GM12878 (cell line): ENCODE measurements around the gene PEX12. TPM values are rescaled to one million over a fixed set of nuclear protein-coding genes. Genes with fewer than 3 reads are reported as not detected.

Experiments
- ATAC-seq: fragments of 200-7000 bp; cut with Tn5 transposase; 3 replicates; pipeline ENCODE4 v1.9.1; 2020; ENCODE audit warnings: mild to moderate bottlenecking, moderate library complexity
- BruUV-seq: library from RNA; stranded (reverse); fragments of 400-500 nt; replicated peaks from 2 replicates; lab custom pipeline; 2021; lab: Mats Ljungman, UMichigan
- CTCF ChIA-PET: fragments of 300-600 bp; sonication (Branson Sonifier 250); formaldehyde crosslinking; extraction: SDS; loops from one replicate; lab custom pipeline; 2021; ENCODE audit warnings: inconsistent platforms; lab: Yijun Ruan, JAX
- POLR2A ChIA-PET: fragments of 350-600 bp; formaldehyde crosslinking; extraction: SDS; loops from one replicate; lab custom pipeline; 2021; ENCODE audit warnings: inconsistent platforms; lab: Charles Lee
- RAD21 ChIA-PET: fragments of 300-600 bp; sonication (Branson Sonifier 250); formaldehyde crosslinking; loops from one replicate; lab custom pipeline; 2023; ENCODE audit warnings: antibody characterized with exemption; ENCODE audit not compliant: unreplicated experiment; lab: Charles Lee
- SMC1A ChIA-PET: fragments of 300-600 bp; sonication (Branson Sonifier 250); formaldehyde crosslinking; loops from one replicate; lab custom pipeline; 2023; ENCODE audit not compliant: unreplicated experiment, uncharacterized antibody; lab: Charles Lee
- DNase-seq: peaks from one replicate; pipeline ENCODE4 v3.0.0-alpha.2; 2011; ENCODE audit warnings: low read depth, low spot score
- FAIRE-seq: peaks from 3 replicates; lab custom pipeline; 2011; peaks lifted over from hg19 to GRCh38; lab: Jason Lieb, UNC
- H2AFZ ChIP-seq: 2 replicates; pipeline ENCODE4 v1.6.0; 2011; ENCODE audit warnings: low read depth, low read length, control low read depth; ENCODE audit not compliant: control insufficient read depth
- H3K27ac ChIP-seq: 2 replicates; pipeline ENCODE4 v1.5.1; 2011; ENCODE audit warnings: control low read depth; ENCODE audit not compliant: control insufficient read depth, insufficient read depth
- H3K27me3 ChIP-seq, 2 experiments: replicated peaks in 1 of 2; 2 replicates each; pipeline versions ENCODE4 v1.6.0 to v1.6.1; 2011; ENCODE audit warnings: low read length in 1 of 2; ENCODE audit not compliant: control insufficient read depth in 2 of 2, insufficient read depth in 2 of 2
- H3K36me3 ChIP-seq, 2 experiments: 2 replicates each; pipeline ENCODE4 v1.5.1; 2011; ENCODE audit warnings: low read length in 1 of 2; ENCODE audit not compliant: control insufficient read depth in 2 of 2, insufficient read depth in 2 of 2
- H3K4me1 ChIP-seq: 2 replicates; pipeline ENCODE4 v1.6.1; 2011; ENCODE audit warnings: mild to moderate bottlenecking, low read length, moderate library complexity, mixed read lengths; ENCODE audit not compliant: control insufficient read depth, insufficient read depth
- H3K4me2 ChIP-seq: 2 replicates; pipeline ENCODE4 v1.6.0; 2011; ENCODE audit warnings: control low read depth; ENCODE audit not compliant: control insufficient read depth, insufficient read depth
- H3K4me3 ChIP-seq: fragments of 200-600 bp; sonication (generic); 2 replicates; pipeline ENCODE4 v1.5.1; 2016
- H3K79me2 ChIP-seq: 2 replicates; pipeline ENCODE4 v1.6.0; 2011; ENCODE audit warnings: low read length; ENCODE audit not compliant: control insufficient read depth, insufficient read depth
- H3K9ac ChIP-seq: 2 replicates; pipeline ENCODE4 v1.8.0; 2011; ENCODE audit warnings: low read length, control low read depth, mixed read lengths; ENCODE audit not compliant: control insufficient read depth, insufficient read depth
- H3K9me3 ChIP-seq: replicated peaks from 3 replicates; pipeline ENCODE4 v1.5.1; 2011; ENCODE audit warnings: mild to moderate bottlenecking, low read length; ENCODE audit not compliant: control insufficient read depth, insufficient read depth
- H4K20me1 ChIP-seq: 2 replicates; pipeline ENCODE4 v1.6.0; 2011; ENCODE audit not compliant: control insufficient read depth, insufficient read depth
- ATF7 ChIP-seq: fragments of 450-650 bp; IDR thresholded peaks from 2 replicates; pipeline ENCODE4 v1.6.1; 2016; ENCODE audit warnings: low read depth, mild to moderate bottlenecking
- CHD4 ChIP-seq: fragments of 200-600 bp; sonication (generic); IDR thresholded peaks from 2 replicates; pipeline ENCODE4 v1.6.1; 2016; ENCODE audit warnings: mild to moderate bottlenecking
- EP300 ChIP-seq, 2 experiments: fragments of 150-350 bp in 1 of 2; IDR thresholded peaks; 2 replicates each; pipeline ENCODE4 v1.6.1; 2011 to 2012; ENCODE audit warnings: low read depth in 2 of 2, low read length in 2 of 2, borderline replicate concordance in 1 of 2, improper control_type of control experiment in 1 of 2, inconsistent platforms in 1 of 2; ENCODE audit not compliant: control insufficient read depth in 1 of 2
- GATAD2B ChIP-seq: fragments of 450-650 bp; conservative IDR thresholded peaks from 2 replicates; pipeline ENCODE4 v1.6.1; 2017; ENCODE audit warnings: low read depth, mild to moderate bottlenecking, moderate library complexity
- NBN ChIP-seq: fragments of 450-650 bp; IDR thresholded peaks from 2 replicates; pipeline ENCODE4 v1.6.1; 2016
- NFYB ChIP-seq: IDR thresholded peaks from 2 replicates; pipeline ENCODE4 v1.6.1; 2011; ENCODE audit warnings: low read depth, mild to moderate bottlenecking, low read length, improper control_type of control experiment, moderate library complexity; ENCODE audit not compliant: insufficient read depth
- RCOR1 ChIP-seq: conservative IDR thresholded peaks from 2 replicates; pipeline ENCODE4 v1.6.1; 2012; ENCODE audit warnings: low read depth, low read length, improper control_type of control experiment
- SMARCA5 ChIP-seq: fragments of 450-650 bp; IDR thresholded peaks from 2 replicates; pipeline ENCODE4 v1.6.1; 2017; ENCODE audit warnings: mild to moderate bottlenecking
- SREBF2 ChIP-seq: IDR thresholded peaks from 2 replicates; pipeline ENCODE4 v1.6.1; 2012; ENCODE audit warnings: mild to moderate bottlenecking, low read length
- TAF1 ChIP-seq: IDR thresholded peaks from 2 replicates; pipeline ENCODE4 v1.6.1; 2011; ENCODE audit warnings: mild to moderate bottlenecking, low read depth, low read length, borderline replicate concordance
- TCF7 ChIP-seq: IDR thresholded peaks from 2 replicates; pipeline ENCODE4 v1.6.1; 2014; ENCODE audit warnings: antibody characterized with exemption, borderline replicate concordance
- YY1 ChIP-seq: IDR thresholded peaks from 2 replicates; pipeline ENCODE4 v1.6.1; 2011; ENCODE audit warnings: low read depth, mild to moderate bottlenecking, low read length
- WGBS: methylation state at CpG from one replicate; pipeline ENCODE4 v1.1.6; 2016; ENCODE audit warnings: low lambda C conversion rate; ENCODE audit not compliant: insufficient replicate concordance, insufficient coverage; ENCODE audit errors: missing lambda C conversion rate; 5-methylcytosine and 5-hydroxymethylcytosine counted together
- in situ Hi-C: fragments of 300-500 bp; cut with MboI; formaldehyde crosslinking; loops from 9 replicates; pipeline ENCODE4 v1.14.3; 2018; ENCODE audit warnings: mixed read lengths
- intact Hi-C: fragments of 100-400 bp; cut with micrococcal nuclease; formaldehyde crosslinking; loops from one replicate; pipeline ENCODE4 v1.14.2; 2022; ENCODE audit not compliant: unreplicated experiment
- polyA plus RNA-seq, 11 experiments: library from polyadenylated mRNA; depleted of rRNA in 4 of 11; unstranded in 6 of 11; stranded (reverse) in 5 of 11; fragments of >200 nt; fragmentation: Nextera tagmentation in 4 of 11; fragmentation: Illumina TruSeq in 1 of 11; extraction: Ambion mirVana in 4 of 11; extraction: Trizol in 1 of 11; gene quantifications; 1 replicate in 1 of 11; 2 replicates in 10 of 11; pipeline versions ENCODE4 v1.2.1 to v1.2.3, GENCODE V29; 2011 to 2016; ENCODE audit warnings: inconsistent platforms in 2 of 11, missing spikeins in 2 of 11, low read depth in 1 of 11
- total RNA-seq, 4 experiments: library from RNA; depleted of rRNA in 3 of 4; stranded (reverse); fragments of >200 nt in 3 of 4; fragmentation: Illumina TruSeq in 1 of 4; extraction: Trizol in 1 of 4; gene quantifications; 2 replicates each; pipeline versions ENCODE4 v1.2.1 to v1.2.3, GENCODE V29; 2013 to 2021
- TF ChIP-seq, protein P1 (sequence below): IDR thresholded peaks from 2 replicates; pipeline ENCODE4 v1.6.1; 2011; ENCODE audit warnings: low read depth, mild to moderate bottlenecking, low read length, moderate library complexity, borderline replicate concordance; ENCODE audit errors: extremely low read depth
- TF ChIP-seq, protein P2 (sequence below): IDR thresholded peaks from 2 replicates; pipeline ENCODE4 v1.6.1; 2011; ENCODE audit warnings: mild to moderate bottlenecking, low read depth, low read length, moderate library complexity; ENCODE audit not compliant: insufficient replicate concordance

The PEX12 gene
- total and polyA plus RNA-seq, 10 of the 15 experiments (the other 5 are each of a cell fraction or from before 2014, with no cell fraction given): 2.9 to 15.8 (median 4.6) TPM

DNA sequence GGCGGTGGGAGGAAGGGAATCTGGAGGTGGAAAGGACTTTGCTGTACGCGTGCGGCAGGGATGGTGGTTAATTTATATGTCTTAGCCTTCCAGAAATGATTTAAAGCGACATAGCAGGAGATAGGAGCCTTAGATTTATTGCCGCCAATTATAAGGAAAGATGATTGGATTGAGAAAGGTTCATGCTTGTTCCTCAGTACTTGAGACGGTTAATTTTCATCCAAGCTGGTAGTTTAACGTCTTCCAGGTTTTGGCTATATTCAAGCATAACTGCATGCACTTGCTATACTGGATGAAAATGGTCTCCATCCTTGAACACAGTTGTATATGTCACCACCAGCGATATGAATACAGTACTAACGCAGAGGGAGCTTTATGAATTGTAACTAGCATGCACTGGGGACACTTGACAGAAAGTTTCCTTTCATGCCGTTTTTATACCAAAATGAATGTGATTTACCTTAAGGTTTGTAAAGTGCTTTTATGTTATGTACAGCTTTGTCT lies 610 bp upstream of the PEX12 start:
- no peaks in the 10 kb centered on the region for H3K36me3 ChIP-seq
- intact Hi-C loops (no loop called here), in situ Hi-C loops (no loop called here)
- peak; percentile 48 for ATAC-seq
- H3K27me3 ChIP-seq: no peaks in the 10 kb centered on the region
- peak overlapping the region; percentile 93 for H3K27ac ChIP-seq
- 2% methylated on average over 11 of the region's 11 CpGs for WGBS
- H3K4me2 ChIP-seq: peak overlapping the region; percentile 78
- TF ChIP-seq TAF1 (no peak), NBN (0 out of 2 replicates have a peak, but pooled peaks have one; percentile 2)
- H3K4me3 ChIP-seq: peak overlapping the region; percentile 83
- ChIA-PET POLR2A (interaction anchor here (0.6 to 4.3 kb wide), 8 partner anchors 8 to 230 kb away, joined by 3 to 62 read pairs (median 6); partner anchors contain the start of genes AP2B1, SLFN12L, SLFN13 and TAF15), RAD21 (interaction anchor here (0.8 to 4.2 kb wide), 9 partner anchors 8 to 266 kb away, joined by 3 to 35 read pairs (median 5); partner anchors contain the start of genes AP2B1 and SLFN12L), CTCF (interaction anchor here (0.6 to 2.9 kb wide), 12 partner anchors 8 to 584 kb away, joined by 3 to 21 read pairs (median 6); partner anchors contain the start of genes AP2B1 and SLFN12L), SMC1A (interaction anchor here (0.7 to 2.6 kb wide), 15 partner anchors 8 to 266 kb away, joined by 3 to 23 read pairs (median 4); partner anchors contain the start of genes AP2B1 and SLFN12L)
- peaks cover 3% of the 10 kb centered on the region for H3K79me2 ChIP-seq
- no peak for FAIRE-seq
- no peak for DNase-seq
- H2AFZ ChIP-seq: peak overlapping the region; percentile 89
- H4K20me1 ChIP-seq: no peaks in the 10 kb centered on the region
- peaks cover 11% of the 10 kb centered on the region for H3K4me1 ChIP-seq
- no peaks in the 10 kb centered on the region for H3K9me3 ChIP-seq
- peak overlapping the region; percentile 100 for H3K9ac ChIP-seq
- TSS peak; percentile 86 for BruUV-seq

DNA sequence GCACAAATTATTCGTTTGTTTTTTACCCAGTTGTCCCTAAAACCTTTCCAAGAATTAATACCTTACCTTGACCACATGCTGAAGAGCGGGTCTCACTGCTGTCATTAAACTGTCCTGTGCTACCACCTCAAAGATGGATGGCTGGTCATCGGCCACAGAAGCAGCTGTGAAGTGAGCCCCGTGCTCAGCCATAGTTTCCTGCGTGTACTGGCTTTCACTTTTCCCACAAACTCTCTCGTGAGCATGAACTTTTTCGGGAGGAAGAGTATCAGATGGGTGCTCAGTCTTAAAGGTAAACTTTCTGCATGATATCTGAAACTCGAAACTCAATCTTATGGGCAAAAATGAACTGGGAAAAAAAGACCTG lies 558 bp downstream of the PEX12 start:
- no TSS peak for BruUV-seq
- DNase-seq: no peak
- peaks cover 11% of the 10 kb centered on the region for H3K4me1 ChIP-seq
- H3K36me3 ChIP-seq: no peaks in the 10 kb centered on the region
- peak overlapping the region; percentile 78 for H3K4me2 ChIP-seq
- H3K27ac ChIP-seq: peak overlapping the region; percentile 93
- ChIA-PET RAD21 (interaction anchor here (0.7 to 4.2 kb wide), 7 partner anchors 9 to 1026 kb away, joined by 3 to 35 read pairs (median 5); partner anchors contain the start of genes AP2B1 and SLFN12L), SMC1A (interaction anchor here (1.1 to 2.6 kb wide), 10 partner anchors 9 to 265 kb away, joined by 3 to 23 read pairs (median 5); partner anchors contain the start of genes AP2B1 and SLFN12L), CTCF (interaction anchor here (1.2 to 2.9 kb wide), 6 partner anchors 9 to 265 kb away, joined by 3 to 17 read pairs (median 9); partner anchors contain the start of genes AP2B1 and SLFN12L), POLR2A (interaction anchor here (1.0 to 4.3 kb wide), 6 partner anchors 9 to 231 kb away, joined by 3 to 62 read pairs (median 11); partner anchors contain the start of genes AP2B1, SLFN13 and TAF15)
- peaks cover 3% of the 10 kb centered on the region for H3K79me2 ChIP-seq
- no peaks in the 10 kb centered on the region for H4K20me1 ChIP-seq
- in situ Hi-C loops: no loop called here
- peak overlapping the region; percentile 100 for H3K9ac ChIP-seq
- H3K4me3 ChIP-seq: peak overlapping the region; percentile 83
- 7% methylated on average over 8 of the region's 8 CpGs for WGBS
- FAIRE-seq: no peak
- H3K27me3 ChIP-seq: no peaks in the 10 kb centered on the region
- H3K9me3 ChIP-seq: no peaks in the 10 kb centered on the region
- no peak for TF ChIP-seq SREBF2
- TF ChIP-seq TCF7: no peak
- no peak for TF ChIP-seq GATAD2B
- peak; percentile 57; the same call in 1 of the 2 replicates for TF ChIP-seq YY1
- no peak for TF ChIP-seq NFYB
- no peak for TF ChIP-seq ATF7
- TF ChIP-seq EP300 (IDR thresholded peaks at IDR 0.05; ENCODE audit: borderline replicate concordance in 1 of 2, control insufficient read depth in 1 of 2, low read depth in 2 of 2, low read length in 2 of 2): no peak
- TF ChIP-seq CHD4: no peak
- no peak for TF ChIP-seq RCOR1
- TF ChIP-seq, protein P1, sequence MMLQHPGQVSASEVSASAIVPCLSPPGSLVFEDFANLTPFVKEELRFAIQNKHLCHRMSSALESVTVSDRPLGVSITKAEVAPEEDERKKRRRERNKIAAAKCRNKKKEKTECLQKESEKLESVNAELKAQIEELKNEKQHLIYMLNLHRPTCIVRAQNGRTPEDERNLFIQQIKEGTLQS: no peak
- TF ChIP-seq, protein P2, sequence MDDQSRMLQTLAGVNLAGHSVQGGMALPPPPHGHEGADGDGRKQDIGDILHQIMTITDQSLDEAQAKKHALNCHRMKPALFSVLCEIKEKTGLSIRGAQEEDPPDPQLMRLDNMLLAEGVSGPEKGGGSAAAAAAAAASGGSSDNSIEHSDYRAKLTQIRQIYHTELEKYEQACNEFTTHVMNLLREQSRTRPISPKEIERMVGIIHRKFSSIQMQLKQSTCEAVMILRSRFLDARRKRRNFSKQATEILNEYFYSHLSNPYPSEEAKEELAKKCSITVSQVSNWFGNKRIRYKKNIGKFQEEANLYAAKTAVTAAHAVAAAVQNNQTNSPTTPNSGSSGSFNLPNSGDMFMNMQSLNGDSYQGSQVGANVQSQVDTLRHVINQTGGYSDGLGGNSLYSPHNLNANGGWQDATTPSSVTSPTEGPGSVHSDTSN: peak; percentile 12
- TF ChIP-seq SMARCA5: no peak
- intact Hi-C loops: no loop called here
- peak overlapping the region; percentile 89 for H2AFZ ChIP-seq
- ATAC-seq: peak; percentile 52
